IMR-90 (cell line): ENCODE data around the gene ATF6B. TPM values are rescaled to one million over a fixed set of nuclear protein-coding genes. Genes with fewer than 3 reads are reported as not detected.

Experiments
- ATAC-seq: fragments of 200-7000 bp; cut with Tn5 transposase; 2 replicates; pipeline ENCODE4 v1.9.1; 2020; ENCODE audit warnings: low read depth, mild to moderate bottlenecking, moderate library complexity
- BruUV-seq: library from RNA; stranded (reverse); fragments of 400-500 nt; replicated peaks from 2 replicates; lab custom pipeline; 2021; lab: Mats Ljungman, UMichigan
- CTCF ChIA-PET: fragments of 300-600 bp; formaldehyde crosslinking; extraction: SDS; loops from one replicate; lab custom pipeline; 2021; ENCODE audit warnings: antibody characterized with exemption; lab: Yijun Ruan, JAX
- POLR2A ChIA-PET: fragments of 300-600 bp; sonication (Branson Sonifier 250); formaldehyde crosslinking; loops from one replicate; lab custom pipeline; 2022; ENCODE audit warnings: antibody characterized with exemption; ENCODE audit not compliant: unreplicated experiment; lab: Charles Lee
- DNase-seq: peaks from one replicate; pipeline ENCODE4 v3.0.0; 2013
- H2AFZ ChIP-seq: replicated peaks from 2 replicates; pipeline ENCODE3; 2013; ENCODE audit warnings: low read length, mild to moderate bottlenecking; ENCODE audit not compliant: poor library complexity
- H2AK5ac ChIP-seq: 2 replicates; pipeline ENCODE4 v1.6.1; 2013; ENCODE audit warnings: low read depth, low read length, inconsistent platforms
- H2AK9ac ChIP-seq: replicated peaks from 2 replicates; pipeline ENCODE3; 2013; ENCODE audit warnings: mild to moderate bottlenecking, low read depth, low read length, moderate library complexity; ENCODE audit not compliant: poor library complexity
- H2BK120ac ChIP-seq: 2 replicates; pipeline ENCODE4 v1.6.1; 2013; ENCODE audit warnings: low read depth, low read length, inconsistent platforms
- H2BK15ac ChIP-seq: 3 replicates; pipeline ENCODE4 v1.6.1; 2013; ENCODE audit warnings: low read depth, low read length, inconsistent platforms
- H2BK20ac ChIP-seq: 2 replicates; pipeline ENCODE4 v1.6.1; 2013; ENCODE audit warnings: low read depth, mild to moderate bottlenecking, inconsistent platforms, low read length, moderate library complexity
- H2BK5ac ChIP-seq: 2 replicates; pipeline ENCODE4 v1.6.1; 2013; ENCODE audit warnings: mild to moderate bottlenecking, low read depth, low read length, inconsistent platforms; ENCODE audit not compliant: poor library complexity, severe bottlenecking
- H3K14ac ChIP-seq: replicated peaks from 2 replicates; pipeline ENCODE4 v1.6.1; 2013; ENCODE audit warnings: low read depth, low read length, inconsistent platforms
- H3K18ac ChIP-seq: 2 replicates; pipeline ENCODE4 v1.6.1; 2013; ENCODE audit warnings: low read depth, low read length, control low read depth
- H3K23ac ChIP-seq: 2 replicates; pipeline ENCODE4 v1.6.1; 2013; ENCODE audit warnings: low read depth, low read length, inconsistent platforms
- H3K27ac ChIP-seq: 2 replicates; pipeline ENCODE4 v1.5.1; 2013; ENCODE audit warnings: mild to moderate bottlenecking, control low read depth, low read length; ENCODE audit not compliant: insufficient read depth
- H3K27me3 ChIP-seq: 2 replicates; pipeline ENCODE4 v1.6.1; 2013; ENCODE audit warnings: low read length; ENCODE audit not compliant: control insufficient read depth, insufficient read depth
- H3K36me3 ChIP-seq: 2 replicates; pipeline ENCODE4 v1.6.1; 2013; ENCODE audit warnings: low read length, mixed read lengths; ENCODE audit not compliant: control insufficient read depth, insufficient read depth
- H3K4ac ChIP-seq: 2 replicates; pipeline ENCODE4 v1.6.1; 2013; ENCODE audit warnings: low read depth, low read length, inconsistent platforms
- H3K4me1 ChIP-seq: 2 replicates; pipeline ENCODE4 v1.6.1; 2013; ENCODE audit warnings: low read length, mixed read lengths; ENCODE audit not compliant: control insufficient read depth, insufficient read depth
- H3K4me2 ChIP-seq: 2 replicates; pipeline ENCODE4 v1.6.1; 2013; ENCODE audit warnings: low read depth, mild to moderate bottlenecking, control low read depth, low read length, moderate library complexity
- H3K4me3 ChIP-seq: 2 replicates; pipeline ENCODE4 v1.5.1; 2013; ENCODE audit warnings: low read depth, mild to moderate bottlenecking, control low read depth, low read length, moderate library complexity; ENCODE audit not compliant: insufficient read depth
- H3K56ac ChIP-seq: 2 replicates; pipeline ENCODE4 v1.6.1; 2013; ENCODE audit warnings: low read length, inconsistent platforms; ENCODE audit not compliant: insufficient read depth; ENCODE audit errors: extremely low read depth
- H3K79me1 ChIP-seq, 2 experiments: 2 replicates each; pipeline ENCODE4 v1.6.1; 2013; ENCODE audit warnings: low read length in 2 of 2, inconsistent platforms in 1 of 2, low read depth in 1 of 2
- H3K9ac ChIP-seq: 2 replicates; pipeline ENCODE4 v1.6.1; 2013; ENCODE audit warnings: low read depth, low read length, control low read depth
- H3K9me1 ChIP-seq: 2 replicates; pipeline ENCODE4 v1.6.1; 2013; ENCODE audit warnings: low read length, inconsistent platforms; ENCODE audit not compliant: insufficient read depth
- H3K9me3 ChIP-seq: 2 replicates; pipeline ENCODE4 v1.6.1; 2013; ENCODE audit warnings: low read length; ENCODE audit not compliant: control insufficient read depth, insufficient read depth
- H4K20me1 ChIP-seq: 2 replicates; pipeline ENCODE4 v1.6.1; 2013; ENCODE audit warnings: low read length, inconsistent platforms; ENCODE audit not compliant: insufficient read depth
- H4K5ac ChIP-seq: 2 replicates; pipeline ENCODE4 v1.6.1; 2013; ENCODE audit warnings: mild to moderate bottlenecking, low read depth, low read length, control low read depth
- H4K8ac ChIP-seq, 2 experiments: 2 replicates each; pipeline ENCODE4 v1.6.1; 2013; ENCODE audit warnings: low read depth in 2 of 2, low read length in 2 of 2, control low read depth in 1 of 2, inconsistent platforms in 1 of 2
- H4K91ac ChIP-seq: 2 replicates; pipeline ENCODE4 v1.6.1; 2013; ENCODE audit warnings: low read depth, low read length, inconsistent platforms; ENCODE audit not compliant: insufficient read depth
- BHLHE40 ChIP-seq: fragments of 150-350 bp; IDR thresholded peaks from 2 replicates; pipeline ENCODE4 v1.6.1; 2016; ENCODE audit warnings: mild to moderate bottlenecking, low read depth, low read length
- CEBPB ChIP-seq: IDR thresholded peaks from 2 replicates; pipeline ENCODE4 v1.6.1; 2012; ENCODE audit warnings: low read depth, low read length, improper control_type of control experiment
- CHD1 ChIP-seq: IDR thresholded peaks from 2 replicates; pipeline ENCODE4 v1.6.1; 2012; ENCODE audit warnings: low read depth, low read length, improper control_type of control experiment
- MXI1 ChIP-seq: IDR thresholded peaks from 2 replicates; pipeline ENCODE4 v1.6.1; 2012; ENCODE audit warnings: low read depth, mild to moderate bottlenecking, low read length, moderate library complexity, borderline replicate concordance
- NFE2L2 ChIP-seq: fragments of 150-350 bp; IDR thresholded peaks from 2 replicates; pipeline ENCODE4 v1.6.1; 2016; ENCODE audit warnings: low read depth, mild to moderate bottlenecking, low read length
- POLR2A ChIP-seq: IDR thresholded peaks from 2 replicates; pipeline ENCODE4 v1.6.1; 2012; ENCODE audit warnings: mild to moderate bottlenecking, low read depth, low read length
- RFX5 ChIP-seq: IDR thresholded peaks from 2 replicates; pipeline ENCODE4 v1.8.0; 2012; ENCODE audit warnings: low read depth, mild to moderate bottlenecking, low read length, moderate library complexity
- WGBS, 2 experiments: methylation state at CpG; one replicate each; pipeline versions ENCODE4 v1.1.5 to v1.1.7; 2013; ENCODE audit warnings: missing lambda C conversion rate in 2 of 2; ENCODE audit not compliant: insufficient read length in 1 of 2; ENCODE audit errors: extremely low coverage in 2 of 2; 5-methylcytosine and 5-hydroxymethylcytosine counted together
- dilution Hi-C: fragments of 300-500 bp; cut with HindIII; formaldehyde crosslinking; loops from one replicate; pipeline ENCODE4 v1.14.3; 2018; ENCODE audit warnings: low sequenced_read_pairs; ENCODE audit not compliant: unreplicated experiment
- in situ Hi-C: fragments of 300-500 bp; cut with MboI; formaldehyde crosslinking; loops from 3 replicates; pipeline ENCODE4 v1.14.3; 2019; ENCODE audit warnings: low sequenced_read_pairs, inconsistent platforms, mixed read lengths
- intact Hi-C: fragments of 100-400 bp; cut with micrococcal nuclease; formaldehyde crosslinking; loops from 2 replicates; pipeline ENCODE4 v1.10.0; 2022
- polyA plus RNA-seq, 3 experiments: library from polyadenylated mRNA; depleted of rRNA; stranded (reverse); fragments of >200 nt; gene quantifications; 2 replicates each; pipeline ENCODE4 v1.2.3, GENCODE V29; 2012; ENCODE audit warnings: low replicate concordance in 1 of 3
- total RNA-seq: library from RNA; depleted of rRNA; stranded (reverse); fragments of >200 nt; gene quantifications from 2 replicates; pipeline ENCODE4 v1.2.3, GENCODE V29; 2012

The ATF6B gene
- total and polyA plus RNA-seq, 2 of the 4 experiments (the other 2 are of a cell fraction) = 7.9 to 69.6 TPM

- TF ChIP-seq BHLHE40 = no peak
Observed at GRCh38 chr6:32111424-32112066, 16.5 kb downstream of the ATF6B start (continued).

- Histone ChIP-seq H2BK120ac (no peak overlapping the region), H3K14ac (no peak overlapping the region), H3K9me1 (peaks cover 12% of the 10 kb centered on the region), H3K4me1 (peaks cover 41% of the 10 kb centered on the region), H3K79me1 (peaks cover 0 to 9% of the 10 kb centered on the region in 2 experiments; a peak in 1 of 4 replicates), H3K9ac (no peak overlapping the region), H3K18ac (no peak overlapping the region), H2BK15ac (no peak overlapping the region), H3K4me3 (no peak overlapping the region), H4K91ac (no peak overlapping the region), H3K36me3 (peaks cover 3% of the 10 kb centered on the region; the same call in 1 of the 2 replicates), H4K20me1 (peaks cover 4% of the 10 kb centered on the region; the same call in 1 of the 2 replicates), H3K23ac (no peak overlapping the region), H2BK5ac (no peak overlapping the region), H2AK5ac (no peak overlapping the region; the same call in 1 of the 2 replicates), H4K5ac (no peak overlapping the region), H3K56ac (no peak overlapping the region), H3K4ac (no peak overlapping the region), H3K4me2 (no peak overlapping the region), H4K8ac (no peak overlapping the region), H2AFZ (no peak overlapping the region), H3K9me3 (no peaks in the 10 kb centered on the region), H3K27ac (no peak overlapping the region), H3K27me3 (peaks cover 27% of the 10 kb centered on the region), H2AK9ac (no peak overlapping the region), H2BK20ac (no peak overlapping the region)
- ChIA-PET CTCF (no interaction called here), POLR2A (interaction anchor here (0.6 kb wide), 1 partner anchor 125 kb away, joined by 4 read pairs; no protein-coding TSS in a partner anchor)
- 74% methylated on average over 4 of the region's 7 CpGs; no CpG with 5 or more reads in 1 of the 2 experiments for WGBS, 2 experiments
- ATAC-seq = no peak
- in situ Hi-C loops = loop anchor here (10.0 kb wide), 1 partner anchor 136 kb away; the partner anchor contains the start of gene DXO
- TF ChIP-seq CEBPB = no peak
- no peak for TF ChIP-seq CHD1
- TF ChIP-seq RFX5 = no peak
- no peak for TF ChIP-seq NFE2L2
- no peak for TF ChIP-seq BHLHE40
- no peak for TF ChIP-seq POLR2A
- no peak for TF ChIP-seq MXI1
- intact Hi-C loops = loop anchor here (5.0 kb wide), 1 partner anchor 153 kb away; the partner anchor contains the start of genes NELFE and SKIC2
- dilution Hi-C loops = no loop called here
- DNase-seq = no peak
- no TSS peak for BruUV-seq
Observed at GRCh38 chr6:32110632-32111031, 17.4 kb downstream of the ATF6B start.
